Right lobe of liver (tissue), 4 donors: ENCODE measurements around the gene SPTB.

ENCODE experiments used
- POLR2A ChIP-seq: fragments of 450-650 bp; IDR thresholded peaks from one replicate; pipeline ENCODE4 v1.6.1; 2017; ENCODE audit warnings: antibody characterized with exemption, mild to moderate bottlenecking
- TF ChIP-seq, protein P1 (sequence below), 4 donors: fragments of 200-600 bp in 3 of 4; fragments of 450-650 bp in 1 of 4; IDR thresholded peaks; one replicate each; pipeline versions ENCODE4 v1.5.1 to v1.8.0; 2016 to 2022; ENCODE audit warnings: antibody characterized with exemption in 4 of 4, mild to moderate bottlenecking in 2 of 4
- donor health status: DM: no; HTN: no; CAD: no.
- donor health status: DM: no; HTN: no; CAD: no.
- donor health status: DM: no; HTN: yes; CAD: no.

DNA sequence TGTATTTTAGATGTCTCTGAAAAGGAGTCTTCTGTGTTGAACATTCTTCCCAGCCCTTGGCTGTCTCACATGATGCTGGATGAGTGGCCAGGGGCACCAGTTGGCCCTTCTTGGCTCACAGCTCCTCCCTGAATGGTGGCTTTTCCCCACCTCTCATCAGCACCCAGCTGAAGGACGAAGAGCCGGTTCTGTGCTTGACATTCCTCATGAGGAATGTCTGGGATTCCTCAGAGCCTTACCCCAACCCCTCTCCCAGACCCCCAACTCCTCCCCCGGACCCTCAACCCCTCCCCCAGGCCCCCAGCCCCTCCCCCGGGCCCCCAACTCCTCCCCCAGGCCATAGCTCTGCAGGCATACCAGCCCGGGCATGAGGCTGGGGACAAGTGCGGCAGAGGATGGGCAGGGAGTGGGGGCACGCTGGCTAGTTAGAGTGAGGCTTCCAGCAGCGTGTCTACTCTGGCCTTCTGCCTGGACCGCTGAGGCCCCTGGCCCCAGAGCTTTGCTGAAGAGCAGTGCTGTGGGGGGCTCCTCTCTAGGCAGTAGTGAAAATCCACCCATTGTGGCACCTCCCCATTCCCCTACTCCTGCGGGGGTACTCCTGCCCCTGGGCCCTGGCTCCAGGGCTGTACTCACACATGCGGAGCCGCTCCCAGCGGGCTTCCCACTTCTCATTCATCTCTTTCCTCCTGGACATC lies 111.2 kb downstream of the SPTB start:
- TF ChIP-seq, protein P1, sequence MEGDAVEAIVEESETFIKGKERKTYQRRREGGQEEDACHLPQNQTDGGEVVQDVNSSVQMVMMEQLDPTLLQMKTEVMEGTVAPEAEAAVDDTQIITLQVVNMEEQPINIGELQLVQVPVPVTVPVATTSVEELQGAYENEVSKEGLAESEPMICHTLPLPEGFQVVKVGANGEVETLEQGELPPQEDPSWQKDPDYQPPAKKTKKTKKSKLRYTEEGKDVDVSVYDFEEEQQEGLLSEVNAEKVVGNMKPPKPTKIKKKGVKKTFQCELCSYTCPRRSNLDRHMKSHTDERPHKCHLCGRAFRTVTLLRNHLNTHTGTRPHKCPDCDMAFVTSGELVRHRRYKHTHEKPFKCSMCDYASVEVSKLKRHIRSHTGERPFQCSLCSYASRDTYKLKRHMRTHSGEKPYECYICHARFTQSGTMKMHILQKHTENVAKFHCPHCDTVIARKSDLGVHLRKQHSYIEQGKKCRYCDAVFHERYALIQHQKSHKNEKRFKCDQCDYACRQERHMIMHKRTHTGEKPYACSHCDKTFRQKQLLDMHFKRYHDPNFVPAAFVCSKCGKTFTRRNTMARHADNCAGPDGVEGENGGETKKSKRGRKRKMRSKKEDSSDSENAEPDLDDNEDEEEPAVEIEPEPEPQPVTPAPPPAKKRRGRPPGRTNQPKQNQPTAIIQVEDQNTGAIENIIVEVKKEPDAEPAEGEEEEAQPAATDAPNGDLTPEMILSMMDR (IDR thresholded peaks at IDR 0.05), result no peak
- no peak for TF ChIP-seq POLR2A
